GM23338 (cell line): ENCODE data around the gene SLC2A6. TPM values are rescaled to one million over a fixed set of nuclear protein-coding genes. Genes with fewer than 3 reads are reported as not detected.

Experiments
- ATAC-seq: fragments of 200-7000 bp; cut with Tn5 transposase; 3 replicates; pipeline ENCODE4 v1.9.1; 2020
- DNase-seq: peaks from one replicate; pipeline ENCODE4 v3.0.0-alpha.2; 2015; ENCODE audit warnings: low spot score
- H2AFZ ChIP-seq: fragments of 200-600 bp; sonication (generic); 2 replicates; pipeline ENCODE4 v1.8.0; 2016; ENCODE audit warnings: antibody characterized with exemption, mild to moderate bottlenecking, moderate library complexity
- H3F3A ChIP-seq: fragments of 200-600 bp; sonication (generic); replicated peaks from 2 replicates; pipeline ENCODE4 v1.8.0; 2017; ENCODE audit warnings: antibody characterized with exemption, mixed run types, low read depth
- H3K27ac ChIP-seq: fragments of 200-600 bp; sonication (generic); 2 replicates; pipeline ENCODE4 v1.6.1; 2016; ENCODE audit warnings: low read depth
- H3K27me3 ChIP-seq: fragments of 200-600 bp; sonication (generic); 2 replicates; pipeline ENCODE4 v1.8.0; 2016; ENCODE audit warnings: mild to moderate bottlenecking, mixed run types, moderate library complexity; ENCODE audit not compliant: insufficient read depth
- H3K36me3 ChIP-seq: fragments of 200-600 bp; sonication (generic); 2 replicates; pipeline ENCODE4 v1.8.0; 2016; ENCODE audit warnings: mild to moderate bottlenecking; ENCODE audit not compliant: insufficient read depth
- H3K4me1 ChIP-seq: fragments of 200-600 bp; sonication (generic); 2 replicates; pipeline ENCODE4 v1.8.0; 2016; ENCODE audit warnings: mild to moderate bottlenecking, moderate library complexity; ENCODE audit not compliant: insufficient read depth
- H3K4me2 ChIP-seq: fragments of 200-600 bp; sonication (generic); 2 replicates; pipeline ENCODE4 v1.7.1; 2017; ENCODE audit warnings: mixed run types
- H3K4me3 ChIP-seq: fragments of 200-600 bp; sonication (generic); 2 replicates; pipeline ENCODE4 v1.6.1; 2016; ENCODE audit warnings: mixed run types
- H3K79me2 ChIP-seq: fragments of 200-600 bp; sonication (generic); replicated peaks from 2 replicates; pipeline ENCODE4 v1.8.0; 2017; ENCODE audit warnings: mild to moderate bottlenecking; ENCODE audit not compliant: insufficient read depth
- H3K9me2 ChIP-seq: fragments of 200-600 bp; sonication (generic); 2 replicates; pipeline ENCODE4 v1.8.0; 2017; ENCODE audit not compliant: insufficient read depth
- H4K20me1 ChIP-seq: fragments of 200-600 bp; sonication (generic); replicated peaks from 2 replicates; pipeline ENCODE4 v1.8.0; 2017; ENCODE audit warnings: mild to moderate bottlenecking; ENCODE audit not compliant: insufficient read depth
- H3K27ac Mint-ChIP-seq: 2 replicates; pipeline ENCODE4 v1.8.0; 2020; ENCODE audit warnings: inconsistent platforms, mild to moderate bottlenecking, moderate library complexity, mixed read lengths
- H3K27me3 Mint-ChIP-seq: 3 replicates; pipeline ENCODE4 v1.8.0; 2022; ENCODE audit warnings: low read depth, mild to moderate bottlenecking, moderate library complexity, mixed read lengths, inconsistent platforms; ENCODE audit not compliant: insufficient read depth, poor library complexity
- H3K36me3 Mint-ChIP-seq: 3 replicates; pipeline ENCODE4 v1.8.0; 2021; ENCODE audit warnings: low read depth, mild to moderate bottlenecking, inconsistent platforms, moderate library complexity, mixed read lengths
- H3K4me1 Mint-ChIP-seq: 3 replicates; pipeline ENCODE4 v1.8.0; 2020; ENCODE audit warnings: mild to moderate bottlenecking, inconsistent platforms, mixed read lengths
- H3K4me3 Mint-ChIP-seq: 3 replicates; pipeline ENCODE4 v1.8.0; 2021; ENCODE audit warnings: moderate library complexity, mild to moderate bottlenecking, inconsistent platforms, mixed read lengths
- H3K9me3 Mint-ChIP-seq: 3 replicates; pipeline ENCODE4 v1.8.0; 2020; ENCODE audit warnings: moderate library complexity, mild to moderate bottlenecking, inconsistent platforms, mixed read lengths
- CTCF ChIP-seq, 2 experiments: fragments of 200-600 bp in 1 of 2; sonication (generic) in 1 of 2; conservative IDR thresholded peaks; 2 replicates each; pipeline versions ENCODE4 v1.5.1 to v1.6.1; 2016 to 2017; ENCODE audit warnings: antibody characterized with exemption in 2 of 2, low read depth in 2 of 2, mild to moderate bottlenecking in 2 of 2, moderate library complexity in 1 of 2
- ETS1 ChIP-seq: IDR thresholded peaks from 2 replicates; pipeline ENCODE4 v1.6.1; 2016; ENCODE audit warnings: antibody characterized with exemption
- EZH2phosphoT487 ChIP-seq: fragments of 200-600 bp; sonication (generic); IDR thresholded peaks from one replicate; pipeline ENCODE4 v1.8.1; 2018; ENCODE audit warnings: antibody characterized with exemption; ENCODE audit not compliant: unreplicated experiment
- JUNB ChIP-seq: IDR thresholded peaks from one replicate; pipeline ENCODE4 v1.6.1; 2016; ENCODE audit warnings: antibody characterized with exemption; ENCODE audit not compliant: unreplicated experiment
- REST ChIP-seq: IDR thresholded peaks from one replicate; pipeline ENCODE4 v1.6.1; 2018; ENCODE audit warnings: antibody characterized with exemption; ENCODE audit not compliant: unreplicated experiment
- STAT1 ChIP-seq: IDR thresholded peaks from one replicate; pipeline ENCODE4 v1.6.1; 2016; ENCODE audit warnings: antibody characterized with exemption; ENCODE audit not compliant: unreplicated experiment
- ZNF114 ChIP-seq: fragments of 250-450 bp; sonication (Bioruptor Pico); IDR thresholded peaks from 2 replicates; pipeline ENCODE4 v1.5.0; 2020; ENCODE audit warnings: mild to moderate bottlenecking, moderate library complexity
- ZNF331 ChIP-seq: fragments of 250-450 bp; sonication (Bioruptor Pico); IDR thresholded peaks from 2 replicates; pipeline ENCODE4 v1.5.0; 2020; ENCODE audit warnings: low read depth, mild to moderate bottlenecking, moderate library complexity
- ZNF462 ChIP-seq: fragments of 250-450 bp; sonication (Bioruptor Pico); IDR thresholded peaks from 2 replicates; pipeline ENCODE4 v1.5.0; 2020; ENCODE audit warnings: mild to moderate bottlenecking, moderate library complexity
- polyA plus RNA-seq: library from polyadenylated mRNA; unstranded; fragments of >200 nt; fragmentation: Nextera tagmentation; extraction: Ambion mirVana; gene quantifications from 2 replicates; pipeline ENCODE4 v1.2.1, GENCODE V29; 2016
- total RNA-seq: library from RNA; depleted of rRNA; stranded (reverse); fragments of >200 nt; shearing (Covaris generic); gene quantifications from 2 replicates; pipeline ENCODE4 v1.2.3, GENCODE V29; 2014

Gene SLC2A6
- total and polyA plus RNA-seq, 2 experiments from 2014 or later = 17.5 to 39.3 TPM

- no peak for ATAC-seq
- Histone ChIP-seq H3F3A (peaks cover 5% of the 10 kb centered on the region; the same call in 1 of the 2 replicates), H2AFZ (no peak overlapping the region), H3K36me3 (no peaks in the 10 kb centered on the region), H3K79me2 (no peaks in the 10 kb centered on the region), H4K20me1 (no peaks in the 10 kb centered on the region), H3K9me2 (no peaks in the 10 kb centered on the region), H3K27ac (no peak overlapping the region), H3K4me1 (no peaks in the 10 kb centered on the region), H3K4me3 (no peak overlapping the region), H3K27me3 (no peaks in the 10 kb centered on the region), H3K4me2 (no peak overlapping the region)
- H3K4me3 Mint-ChIP-seq = no peak overlapping the region
- H3K27ac Mint-ChIP-seq = no peak overlapping the region
- H3K36me3 Mint-ChIP-seq = no peaks in the 10 kb centered on the region
- peaks cover 8% of the 10 kb centered on the region for H3K27me3 Mint-ChIP-seq
- peaks cover 7% of the 10 kb centered on the region; the same call in 1 of the 3 replicates for H3K4me1 Mint-ChIP-seq
- no peaks in the 10 kb centered on the region; the same call in 2 of the 3 replicates for H3K9me3 Mint-ChIP-seq
- TF ChIP-seq ETS1 = no peak
- no peak for TF ChIP-seq EZH2phosphoT487
- no peak for TF ChIP-seq REST
- TF ChIP-seq JUNB = no peak
- TF ChIP-seq STAT1 = no peak
- no peak for TF ChIP-seq ZNF114 (CRISPR knock-in tag)
- TF ChIP-seq CTCF (conservative IDR thresholded peaks at IDR 0.05; ENCODE audit: low read depth in 2 of 2) = no peak
- no peak for TF ChIP-seq ZNF331 (CRISPR knock-in tag)
- no peak for TF ChIP-seq ZNF462 (CRISPR knock-in tag)
- no peak for DNase-seq
These were observed 36.3 kb upstream of the SLC2A6 start for GRCh38 chr9:133515240-133515610.
